Measurements from ENCODE around the gene ENAH. TPM values are rescaled to one million over a fixed set of nuclear protein-coding genes. Genes with fewer than 3 reads are reported as not detected.
"Not testable (repeated sequence)": the region's sequence is repeated elsewhere in the genome, so short reads cannot be mapped to it uniquely, and the experiment has no call there.

The ENAH gene
- total and polyA plus RNA-seq, 4 donors = 15.5 to 89.4 (median 48.4) TPM

DNA sequence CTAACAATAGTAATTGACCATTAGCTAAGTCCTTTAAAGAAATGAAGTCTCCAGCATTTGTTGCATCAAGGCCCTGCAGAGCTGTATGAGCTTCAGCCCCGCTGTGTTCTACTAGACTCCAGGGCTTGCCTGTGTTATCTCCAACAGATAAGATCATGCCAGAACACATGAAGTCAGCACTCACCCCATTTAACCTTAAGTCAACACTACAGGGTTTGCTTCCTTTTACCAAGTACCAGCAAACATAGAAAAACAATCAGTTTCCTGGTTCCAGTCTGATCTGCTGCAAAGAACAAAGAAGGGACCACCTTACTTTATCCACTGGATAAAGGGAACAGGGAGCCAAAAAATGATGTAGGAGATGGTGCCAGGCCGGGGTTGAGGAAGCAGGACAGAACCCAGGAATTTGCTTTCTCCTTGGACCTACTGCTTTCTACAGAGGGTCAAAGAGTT, 41.3 kb upstream of the ENAH start:
- 39 to 73% methylated on average over 2 of the region's 2 CpGs for WGBS, 2 donors
- Histone ChIP-seq H3K36me3 (ENCODE audit: control insufficient read depth in 4 of 4, insufficient read depth in 4 of 4, low read length in 4 of 4) (no peaks in the 10 kb centered on the region), H3K4me3 (no peak overlapping the region), H3K4me1 (ENCODE audit: control insufficient read depth in 5 of 5, insufficient read depth in 5 of 5, low read length in 5 of 5) (peaks cover 10 to 63% (median 21%) of the 10 kb centered on the region in 5 donors), H3K27ac (ENCODE audit: low read depth in 1 of 2, low read length in 1 of 2) (peak overlapping the region; percentile 17 to 35), H3K9ac (ENCODE audit: insufficient read depth in 1 of 2, low read length in 2 of 2) (no peak overlapping the region), H3K27me3 (ENCODE audit: control insufficient read depth in 3 of 3, insufficient read depth in 3 of 3, low read length in 2 of 3) (no peaks in the 10 kb centered on the region), H3K9me3 (ENCODE audit: control insufficient read depth in 4 of 4, insufficient read depth in 3 of 4, low read length in 3 of 4) (no peaks in the 10 kb centered on the region)
- TF ChIP-seq, protein P1, sequence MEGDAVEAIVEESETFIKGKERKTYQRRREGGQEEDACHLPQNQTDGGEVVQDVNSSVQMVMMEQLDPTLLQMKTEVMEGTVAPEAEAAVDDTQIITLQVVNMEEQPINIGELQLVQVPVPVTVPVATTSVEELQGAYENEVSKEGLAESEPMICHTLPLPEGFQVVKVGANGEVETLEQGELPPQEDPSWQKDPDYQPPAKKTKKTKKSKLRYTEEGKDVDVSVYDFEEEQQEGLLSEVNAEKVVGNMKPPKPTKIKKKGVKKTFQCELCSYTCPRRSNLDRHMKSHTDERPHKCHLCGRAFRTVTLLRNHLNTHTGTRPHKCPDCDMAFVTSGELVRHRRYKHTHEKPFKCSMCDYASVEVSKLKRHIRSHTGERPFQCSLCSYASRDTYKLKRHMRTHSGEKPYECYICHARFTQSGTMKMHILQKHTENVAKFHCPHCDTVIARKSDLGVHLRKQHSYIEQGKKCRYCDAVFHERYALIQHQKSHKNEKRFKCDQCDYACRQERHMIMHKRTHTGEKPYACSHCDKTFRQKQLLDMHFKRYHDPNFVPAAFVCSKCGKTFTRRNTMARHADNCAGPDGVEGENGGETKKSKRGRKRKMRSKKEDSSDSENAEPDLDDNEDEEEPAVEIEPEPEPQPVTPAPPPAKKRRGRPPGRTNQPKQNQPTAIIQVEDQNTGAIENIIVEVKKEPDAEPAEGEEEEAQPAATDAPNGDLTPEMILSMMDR (IDR thresholded peaks at IDR 0.05; ENCODE audit: control extremely low read depth, extremely low read depth) = no peak
- peak; percentile 36 for ATAC-seq (ENCODE audit: insufficient read depth, low FRiP score)
- DNase-seq = peak; percentile 54 to 93 (median 86)

GRCh38 chr1:225693697-225694096, 40.8 kb upstream of the ENAH start:
- not testable (repeated sequence) for H3K4me3 ChIP-seq; H3K27me3 ChIP-seq (ENCODE audit: control insufficient read depth in 3 of 3, insufficient read depth in 3 of 3, low read length in 2 of 3); ATAC-seq (ENCODE audit: insufficient read depth, low FRiP score); H3K9ac ChIP-seq (ENCODE audit: insufficient read depth in 1 of 2, low read length in 2 of 2); H3K9me3 ChIP-seq (ENCODE audit: control insufficient read depth in 4 of 4, insufficient read depth in 3 of 4, low read length in 3 of 4); H3K36me3 ChIP-seq (ENCODE audit: control insufficient read depth in 4 of 4, insufficient read depth in 4 of 4, low read length in 4 of 4); DNase-seq
- H3K27ac ChIP-seq (ENCODE audit: low read depth in 1 of 2, low read length in 1 of 2) = peak overlapping the region in 1 of 2 donors; percentile 47
- WGBS, 2 donors = 92 to 98% methylated on average over 6 of the region's 6 CpGs
- H3K4me1 ChIP-seq (ENCODE audit: control insufficient read depth in 5 of 5, insufficient read depth in 5 of 5, low read length in 5 of 5) = peaks cover 10 to 61% (median 21%) of the 10 kb centered on the region in 5 donors

- H3K36me3 ChIP-seq (ENCODE audit: control insufficient read depth in 4 of 4, insufficient read depth in 4 of 4, low read length in 4 of 4) = no peaks in the 10 kb centered on the region
- 85 to 97% methylated on average over 6 of the region's 6 CpGs for WGBS, 2 donors
Observed at GRCh38 chr1:225693085-225693696, 40.3 kb upstream of the ENAH start.

DNA sequence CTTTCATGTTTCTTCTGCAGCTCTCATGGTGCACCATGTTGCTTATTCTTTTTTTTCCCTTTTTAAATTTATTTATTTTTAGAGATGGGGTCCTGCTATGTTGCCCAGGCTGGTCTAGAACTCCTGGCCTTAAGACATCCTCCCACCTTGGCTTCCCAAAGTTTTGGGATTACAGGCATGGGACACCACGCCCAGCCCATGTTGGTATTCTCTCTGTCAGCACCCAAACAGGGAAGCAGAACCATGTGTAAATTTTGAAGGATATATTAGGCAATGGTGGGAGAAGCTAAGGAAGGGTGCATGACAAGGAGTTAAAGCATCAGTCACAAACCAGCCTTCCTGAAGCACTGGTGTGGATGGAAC, 39.6 kb upstream of the ENAH start:
- Histone ChIP-seq H3K4me3 (no peak overlapping the region), H3K4me1 (ENCODE audit: control insufficient read depth in 5 of 5, insufficient read depth in 5 of 5, low read length in 5 of 5) (peaks cover 10 to 59% (median 21%) of the 10 kb centered on the region in 5 donors)

More at GRCh38 chr1:225693085-225693696, 40.3 kb upstream of the ENAH start:
- Histone ChIP-seq H3K27me3 (ENCODE audit: control insufficient read depth in 3 of 3, insufficient read depth in 3 of 3, low read length in 2 of 3) (no peaks in the 10 kb centered on the region), H3K4me1 (ENCODE audit: control insufficient read depth in 5 of 5, insufficient read depth in 5 of 5, low read length in 5 of 5) (peaks cover 10 to 61% (median 21%) of the 10 kb centered on the region in 5 donors), H3K4me3 (no peak overlapping the region), H3K9ac (ENCODE audit: insufficient read depth in 1 of 2, low read length in 2 of 2) (no peak overlapping the region), H3K9me3 (ENCODE audit: control insufficient read depth in 4 of 4, insufficient read depth in 3 of 4, low read length in 3 of 4) (no peaks in the 10 kb centered on the region), H3K27ac (ENCODE audit: low read depth in 1 of 2, low read length in 1 of 2) (peak overlapping the region in 1 of 2 donors; percentile 47)
- ATAC-seq (ENCODE audit: insufficient read depth, low FRiP score) (no peak), DNase-seq (no peak)
- TF ChIP-seq, protein P1 (IDR thresholded peaks at IDR 0.05; ENCODE audit: control extremely low read depth, extremely low read depth) = no peak

More for the DNA sequence above, 39.6 kb upstream of the ENAH start:
- ATAC-seq (ENCODE audit: insufficient read depth, low FRiP score) (no peak), DNase-seq (no peak)
- TF ChIP-seq, protein P1 (IDR thresholded peaks at IDR 0.05; ENCODE audit: control extremely low read depth, extremely low read depth) = no peak
- Histone ChIP-seq H3K27ac (ENCODE audit: low read depth in 1 of 2, low read length in 1 of 2) (no peak overlapping the region), H3K36me3 (ENCODE audit: control insufficient read depth in 4 of 4, insufficient read depth in 4 of 4, low read length in 4 of 4) (no peaks in the 10 kb centered on the region), H3K9me3 (ENCODE audit: control insufficient read depth in 4 of 4, insufficient read depth in 3 of 4, low read length in 3 of 4) (no peaks in the 10 kb centered on the region), H3K27me3 (ENCODE audit: control insufficient read depth in 3 of 3, insufficient read depth in 3 of 3, low read length in 2 of 3) (no peaks in the 10 kb centered on the region), H3K9ac (ENCODE audit: insufficient read depth in 1 of 2, low read length in 2 of 2) (no peak overlapping the region)
- 96 to 99% methylated on average over 1 of the region's 1 CpG for WGBS, 2 donors

Data from lung (tissue), 12 donors.